Neuronal stem cell (in vitro differentiated cells): ENCODE data around the gene PTCH1.
A peak's percentile ranks its signal among the peaks of the same experiment; 100 is the strongest.

Experiments used
- DNase-seq: peaks from one replicate; pipeline ENCODE4 v3.0.0-alpha.2; 2013; ENCODE audit warnings: low spot score
- H2AFZ ChIP-seq: one replicate; pipeline ENCODE4 v1.6.1; 2013; ENCODE audit warnings: mild to moderate bottlenecking, low read length, inconsistent platforms
- H2AK5ac ChIP-seq: 2 replicates; pipeline ENCODE4 v1.6.1; 2013; ENCODE audit warnings: low read depth, mild to moderate bottlenecking, inconsistent platforms, low read length, moderate library complexity, mixed read lengths
- H2BK120ac ChIP-seq: 2 replicates; pipeline ENCODE4 v1.6.1; 2013; ENCODE audit warnings: low read depth, mild to moderate bottlenecking, inconsistent platforms, low read length, moderate library complexity, mixed read lengths
- H2BK12ac ChIP-seq: one replicate; pipeline ENCODE4 v1.6.1; 2013; ENCODE audit warnings: low read length, inconsistent platforms
- H2BK15ac ChIP-seq: 2 replicates; pipeline ENCODE4 v1.6.1; 2013; ENCODE audit warnings: mild to moderate bottlenecking, low read length, inconsistent platforms, mixed read lengths
- H2BK5ac ChIP-seq: one replicate; pipeline ENCODE4 v1.6.1; 2013; ENCODE audit warnings: inconsistent platforms, mild to moderate bottlenecking, low read length, moderate library complexity
- H3K14ac ChIP-seq: one replicate; pipeline ENCODE4 v1.6.1; 2013; ENCODE audit warnings: low read length, inconsistent platforms
- H3K18ac ChIP-seq: 2 replicates; pipeline ENCODE4 v1.6.1; 2013; ENCODE audit warnings: low read length, inconsistent platforms
- H3K23ac ChIP-seq: 2 replicates; pipeline ENCODE4 v1.6.1; 2013; ENCODE audit warnings: low read depth, mild to moderate bottlenecking, mixed read lengths, low read length, inconsistent platforms; ENCODE audit not compliant: poor library complexity
- H3K27ac ChIP-seq: replicated peaks from 3 replicates; pipeline ENCODE4 v1.5.1; 2013; ENCODE audit warnings: low read length, inconsistent platforms
- H3K27me3 ChIP-seq, 3 experiments: 2 replicates each; pipeline ENCODE4 v1.6.1; 2013; ENCODE audit warnings: low read length in 3 of 3, mild to moderate bottlenecking in 2 of 3, inconsistent platforms in 1 of 3, low read depth in 1 of 3, mixed read lengths in 1 of 3, moderate library complexity in 1 of 3; ENCODE audit not compliant: control insufficient read depth in 3 of 3, insufficient read depth in 3 of 3
- H3K36me3 ChIP-seq, 2 donors: replicated peaks in 1 of 2; 2 replicates each; pipeline ENCODE4 v1.6.1; 2013; ENCODE audit warnings: low read length in 2 of 2; ENCODE audit not compliant: control insufficient read depth in 2 of 2, insufficient read depth in 2 of 2
- H3K4ac ChIP-seq: 2 replicates; pipeline ENCODE4 v1.6.1; 2013; ENCODE audit warnings: inconsistent platforms, mild to moderate bottlenecking, low read length, moderate library complexity
- H3K4me1 ChIP-seq, 2 donors: 1 replicate in 1 of 2; 2 replicates in 1 of 2; pipeline ENCODE4 v1.6.1; 2013; ENCODE audit warnings: low read length in 2 of 2, low read depth in 1 of 2; ENCODE audit not compliant: control insufficient read depth in 2 of 2, insufficient read depth in 1 of 2
- H3K4me2 ChIP-seq: one replicate; pipeline ENCODE4 v1.6.1; 2013; ENCODE audit warnings: mild to moderate bottlenecking, low read length, inconsistent platforms; ENCODE audit not compliant: insufficient read depth, poor library complexity, severe bottlenecking
- H3K4me3 ChIP-seq, 2 donors: 2 replicates each; pipeline ENCODE4 v1.5.1; 2013; ENCODE audit warnings: low read length in 2 of 2, mild to moderate bottlenecking in 2 of 2, inconsistent platforms in 1 of 2, moderate library complexity in 1 of 2
- H3K79me1 ChIP-seq: one replicate; pipeline ENCODE4 v1.6.1; 2013; ENCODE audit warnings: low read depth, mild to moderate bottlenecking, inconsistent platforms, low read length, moderate library complexity
- H3K9ac ChIP-seq: one replicate; pipeline ENCODE4 v1.6.1; 2013; ENCODE audit warnings: mild to moderate bottlenecking, low read depth, low read length, inconsistent platforms; ENCODE audit not compliant: poor library complexity
- H3K9me3 ChIP-seq, 2 donors: replicated peaks in 1 of 2; 2 replicates each; pipeline versions ENCODE3 to v1.6.1; 2013; ENCODE audit warnings: low read length in 2 of 2, mild to moderate bottlenecking in 2 of 2, inconsistent platforms in 1 of 2, low read depth in 1 of 2, mixed read lengths in 1 of 2, moderate library complexity in 1 of 2; ENCODE audit not compliant: control insufficient read depth in 2 of 2, insufficient read depth in 1 of 2
- H4K8ac ChIP-seq: one replicate; pipeline ENCODE4 v1.6.1; 2013; ENCODE audit warnings: low read depth, mild to moderate bottlenecking, inconsistent platforms, low read length, moderate library complexity
- H4K91ac ChIP-seq: one replicate; pipeline ENCODE4 v1.6.1; 2013; ENCODE audit warnings: low read length, low read depth, mild to moderate bottlenecking, inconsistent platforms; ENCODE audit not compliant: poor library complexity
- WGBS, 2 donors: extraction: QIAGEN DNeasy Blood & Tissue Kit; methylation state at CpG; one replicate each; pipeline ENCODE4 v1.1.7; 2013; ENCODE audit warnings: missing lambda C conversion rate in 2 of 2, mixed read lengths in 1 of 2; ENCODE audit not compliant: insufficient read length in 2 of 2, insufficient replicate concordance in 1 of 2; ENCODE audit errors: extremely low coverage in 2 of 2; 5-methylcytosine and 5-hydroxymethylcytosine counted together

PTCH1 gene

DNA sequence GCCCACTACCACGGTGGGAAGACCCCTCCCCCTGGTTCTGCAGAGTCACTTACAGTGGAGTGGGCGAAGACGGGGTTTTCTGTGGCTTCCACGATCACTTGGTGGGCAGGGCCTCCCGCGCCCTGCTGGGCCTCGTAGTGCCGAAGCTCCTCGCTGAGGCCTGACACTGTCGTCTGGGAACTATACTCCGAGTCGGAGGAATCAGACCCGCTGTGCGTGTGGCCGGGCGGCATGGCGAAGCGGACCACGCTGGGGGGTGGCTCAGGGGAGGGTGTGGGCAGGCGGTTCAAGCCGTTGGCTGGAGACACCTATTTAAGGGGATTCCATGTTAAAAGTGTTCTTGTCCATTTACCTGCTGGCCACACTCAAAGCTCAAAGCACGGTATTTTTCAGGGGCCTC is 67.8 kb downstream of the PTCH1 start:
- H3K4me1 ChIP-seq = peaks cover 34 to 46% of the 10 kb centered on the region in 2 donors
- peak overlapping the region; percentile 78 for H2BK120ac ChIP-seq
- peak overlapping the region; percentile 95 for H2AK5ac ChIP-seq
- H4K8ac ChIP-seq = peak overlapping the region; percentile 78
- H2BK5ac ChIP-seq = peak overlapping the region; percentile 79
- H3K36me3 ChIP-seq = peaks cover 36 to 100% of the 10 kb centered on the region in 2 donors
- peaks cover 10% of the 10 kb centered on the region for H3K79me1 ChIP-seq
- H3K23ac ChIP-seq = no peak overlapping the region
- WGBS, 2 donors = no CpG with 5 or more reads among the region's 22 CpGs
- no peak overlapping the region for H2AFZ ChIP-seq
- H3K27ac ChIP-seq = peak overlapping the region; percentile 96
- peak overlapping the region; percentile 10 for H3K14ac ChIP-seq
- peak overlapping the region; percentile 95 for H2BK12ac ChIP-seq
- H3K4me3 ChIP-seq = no peak overlapping the region
- H2BK15ac ChIP-seq = peak overlapping the region; percentile 90
- H3K9me3 ChIP-seq = peaks cover 0 to 2% of the 10 kb centered on the region in 2 donors
- H3K4ac ChIP-seq = peak overlapping the region; percentile 78
- DNase-seq = no peak
- H3K27me3 ChIP-seq = no peaks in the 10 kb centered on the region
- peak overlapping the region; percentile 27 for H4K91ac ChIP-seq
- no peak overlapping the region for H3K9ac ChIP-seq
- peak overlapping the region; percentile 94 for H3K18ac ChIP-seq
- H3K4me2 ChIP-seq = no peak overlapping the region

DNA sequence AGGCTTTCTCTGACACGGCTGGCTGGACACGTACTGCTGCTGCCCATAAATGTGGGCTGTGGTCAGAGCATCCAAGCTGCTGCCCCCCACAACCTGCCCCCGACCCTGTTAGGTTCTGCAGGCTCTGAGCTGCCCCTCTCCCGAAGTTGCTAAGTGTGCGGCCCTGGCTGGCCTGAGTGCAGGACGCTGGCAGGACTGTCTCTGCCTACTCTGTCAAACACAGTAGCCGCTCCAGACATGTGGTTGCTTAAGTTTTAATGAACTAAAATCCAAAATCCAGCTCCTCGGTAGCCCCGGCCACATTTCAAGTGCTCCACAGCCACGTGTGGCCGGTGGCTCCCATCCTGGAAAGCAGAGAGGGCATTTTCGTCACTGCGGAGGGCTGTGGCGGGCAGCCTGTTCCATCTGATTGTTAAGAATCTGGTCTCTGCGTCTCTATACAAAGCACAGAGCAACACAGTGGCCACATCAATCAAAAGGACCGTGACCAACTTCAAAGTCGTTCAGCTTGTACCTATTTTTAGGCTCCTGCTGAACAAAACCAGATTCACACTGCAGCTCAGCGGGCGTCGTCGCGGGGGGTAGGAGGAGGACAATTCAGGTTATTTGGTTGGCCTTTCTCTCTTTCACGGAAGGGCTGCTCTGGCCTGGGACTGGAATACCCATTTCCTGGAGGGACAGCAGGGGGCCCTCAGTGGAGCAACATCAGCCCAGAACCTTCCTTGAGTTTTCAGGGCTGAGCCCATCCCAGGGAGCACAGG is 68.9 kb downstream of the PTCH1 start:
- Histone ChIP-seq H3K36me3 (peaks cover 30 to 100% of the 10 kb centered on the region in 2 donors), H2AFZ (no peak overlapping the region), H3K14ac (peak overlapping the region; percentile 79), H3K4me3 (no peak overlapping the region), H2BK12ac (peak overlapping the region; percentile 24), H4K8ac (no peak overlapping the region), H4K91ac (no peak overlapping the region), H2BK5ac (peak overlapping the region; percentile 88), H3K9me3 (no peaks in the 10 kb centered on the region), H3K4me1 (peaks cover 34 to 44% of the 10 kb centered on the region in 2 donors), H3K27me3 (no peaks in the 10 kb centered on the region), H2AK5ac (peak overlapping the region; percentile 97), H3K27ac (peak overlapping the region; percentile 43), H3K9ac (peak overlapping the region; percentile 9), H3K18ac (peak overlapping the region; percentile 92), H2BK120ac (no peak overlapping the region), H2BK15ac (no peak overlapping the region), H3K4ac (peak overlapping the region; percentile 84), H3K79me1 (peaks cover 10% of the 10 kb centered on the region), H3K4me2 (no peak overlapping the region), H3K23ac (no peak overlapping the region)
- WGBS, 2 donors = no CpG with 5 or more reads among the region's 23 CpGs
- DNase-seq = no peak

DNA sequence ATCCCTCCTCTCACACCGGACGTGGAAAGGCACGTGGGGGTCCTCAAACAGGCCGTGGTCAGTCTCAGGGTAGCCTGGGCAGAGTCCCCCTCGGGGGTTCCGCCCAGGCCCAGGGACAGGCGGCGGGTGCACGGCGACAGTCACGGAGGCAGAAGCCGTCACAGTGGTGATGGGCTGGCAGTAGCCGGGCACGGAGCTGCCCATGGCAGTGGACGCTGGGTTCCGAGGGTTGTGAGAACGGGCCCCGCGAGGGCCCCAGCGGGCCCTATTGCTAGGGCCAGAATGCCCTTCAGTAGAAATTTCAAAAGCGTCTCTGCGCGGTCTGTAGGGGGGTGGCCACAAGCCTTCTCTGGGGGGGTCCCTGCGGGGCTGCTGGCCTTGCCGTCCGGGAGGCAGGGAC is 69.8 kb downstream of the PTCH1 start:
- H3K4me1 ChIP-seq = peaks cover 34 to 38% of the 10 kb centered on the region in 2 donors
- no peak overlapping the region for H4K91ac ChIP-seq
- H3K23ac ChIP-seq = no peak overlapping the region
- no peak overlapping the region for H2AFZ ChIP-seq
- peaks cover 28 to 100% of the 10 kb centered on the region in 2 donors for H3K36me3 ChIP-seq
- H3K9ac ChIP-seq = no peak overlapping the region
- H3K27me3 ChIP-seq = no peaks in the 10 kb centered on the region
- no peak overlapping the region for H3K18ac ChIP-seq
- H3K4me2 ChIP-seq = no peak overlapping the region
- peak overlapping the region; percentile 2 for H2BK15ac ChIP-seq
- H3K14ac ChIP-seq = no peak overlapping the region
- H3K9me3 ChIP-seq = no peaks in the 10 kb centered on the region
- no CpG with 5 or more reads among the region's 26 CpGs for WGBS, 2 donors
- H3K27ac ChIP-seq = no peak overlapping the region
- H2BK5ac ChIP-seq = no peak overlapping the region
- H3K4me3 ChIP-seq = no peak overlapping the region
- H2BK12ac ChIP-seq = peak overlapping the region; percentile 10
- H2BK120ac ChIP-seq = no peak overlapping the region
- H3K4ac ChIP-seq = no peak overlapping the region
- no peak for DNase-seq
- H4K8ac ChIP-seq = no peak overlapping the region
- H2AK5ac ChIP-seq = peak overlapping the region; percentile 97
- H3K79me1 ChIP-seq = peaks cover 10% of the 10 kb centered on the region

DNA sequence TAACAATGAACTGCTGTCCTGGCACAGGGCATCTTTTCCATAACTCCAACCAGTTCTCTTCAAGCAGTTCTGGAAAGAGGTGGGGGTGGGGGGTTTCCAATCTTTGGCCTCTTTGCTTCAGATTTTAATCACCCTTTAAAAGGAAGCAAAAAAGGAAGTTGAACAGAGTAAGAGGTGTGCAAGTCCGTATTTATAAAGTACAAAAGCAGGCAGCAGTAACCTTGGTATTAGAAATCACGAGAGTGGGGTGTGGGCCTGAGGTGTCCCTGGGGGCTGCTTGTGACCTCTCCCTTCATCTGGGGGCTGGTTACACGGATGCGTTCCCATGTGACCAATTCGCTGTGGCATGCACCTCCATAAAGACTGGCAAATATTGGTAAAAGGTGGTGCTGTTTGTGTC is 70.5 kb downstream of the PTCH1 start:
- no peak overlapping the region for H3K18ac ChIP-seq
- no CpG with 5 or more reads among the region's 5 CpGs for WGBS, 2 donors

More for the DNA sequence above, 70.5 kb downstream of the PTCH1 start:
- Histone ChIP-seq H3K23ac (no peak overlapping the region), H3K14ac (no peak overlapping the region), H3K4me1 (peaks cover 28 to 32% of the 10 kb centered on the region in 2 donors), H2AK5ac (no peak overlapping the region), H3K4me2 (no peak overlapping the region), H2AFZ (no peak overlapping the region), H2BK120ac (no peak overlapping the region), H3K36me3 (peaks cover 28 to 93% of the 10 kb centered on the region in 2 donors), H2BK12ac (no peak overlapping the region), H4K8ac (no peak overlapping the region), H4K91ac (no peak overlapping the region), H3K79me1 (peaks cover 10% of the 10 kb centered on the region), H3K4me3 (peak overlapping the region in 1 of 2 donors; percentile 31), H3K27ac (no peak overlapping the region), H2BK15ac (no peak overlapping the region), H3K9ac (no peak overlapping the region), H2BK5ac (no peak overlapping the region), H3K27me3 (no peaks in the 10 kb centered on the region), H3K9me3 (no peaks in the 10 kb centered on the region), H3K4ac (no peak overlapping the region)
- no peak for DNase-seq
